ACHN (cell line): ENCODE measurements around the gene CA6.
"Not testable (repeated sequence)": the region's sequence is repeated elsewhere in the genome, so short reads cannot be mapped to it uniquely, and the experiment has no call there.

ENCODE experiments used
- DNase-seq: peaks from one replicate; pipeline ENCODE4 v3.0.0-alpha.2; 2015
- in situ Hi-C: cut with HindIII; loops from 2 replicates; pipeline ENCODE4 v1.10.0; 2017; ENCODE audit warnings: low sequenced_read_pairs, low pct_ligation_motif_present, low pct_unique_long_range_greater_than_20kb

The CA6 gene

DNA sequence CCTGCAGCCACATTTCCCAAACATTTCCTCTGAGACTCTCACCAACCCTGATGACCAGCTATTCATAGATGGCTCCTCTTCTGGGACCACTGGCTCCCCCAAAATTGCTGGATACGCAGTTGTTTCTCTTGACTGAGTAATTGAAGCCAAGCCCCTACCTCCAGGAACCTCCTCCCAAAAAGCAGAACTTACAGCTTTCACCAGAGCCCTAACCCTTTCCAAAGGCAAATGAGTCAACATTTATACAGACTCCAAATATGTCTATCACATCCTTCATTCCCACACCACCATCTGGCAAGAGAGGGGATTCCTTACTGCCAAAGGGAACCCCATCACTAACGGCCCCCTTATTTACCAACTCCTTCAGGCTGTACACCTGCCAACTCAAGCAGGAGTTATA lies 20.3 kb upstream of the CA6 start:
- DNase-seq = no peak
- in situ Hi-C loops = no loop called here

- in situ Hi-C loops = no loop called here
- DNase-seq = no peak
Observed at GRCh38 chr1:8925960-8926359, 19.7 kb upstream of the CA6 start.

- DNase-seq = no peak
- in situ Hi-C loops = no loop called here
Observed at GRCh38 chr1:8926707-8927694, 18.7 kb upstream of the CA6 start.

- in situ Hi-C loops = no loop called here
- DNase-seq = no peak
Observed at GRCh38 chr1:8930116-8930515, 15.6 kb upstream of the CA6 start.

- in situ Hi-C loops, DNase-seq: not testable (repeated sequence)
Observed at GRCh38 chr1:8937051-8937450, 8.6 kb upstream of the CA6 start.

GRCh38 chr1:8937701-8938100 lies 8.0 kb upstream of the CA6 start:
- in situ Hi-C loops = no loop called here
- DNase-seq = no peak

DNA sequence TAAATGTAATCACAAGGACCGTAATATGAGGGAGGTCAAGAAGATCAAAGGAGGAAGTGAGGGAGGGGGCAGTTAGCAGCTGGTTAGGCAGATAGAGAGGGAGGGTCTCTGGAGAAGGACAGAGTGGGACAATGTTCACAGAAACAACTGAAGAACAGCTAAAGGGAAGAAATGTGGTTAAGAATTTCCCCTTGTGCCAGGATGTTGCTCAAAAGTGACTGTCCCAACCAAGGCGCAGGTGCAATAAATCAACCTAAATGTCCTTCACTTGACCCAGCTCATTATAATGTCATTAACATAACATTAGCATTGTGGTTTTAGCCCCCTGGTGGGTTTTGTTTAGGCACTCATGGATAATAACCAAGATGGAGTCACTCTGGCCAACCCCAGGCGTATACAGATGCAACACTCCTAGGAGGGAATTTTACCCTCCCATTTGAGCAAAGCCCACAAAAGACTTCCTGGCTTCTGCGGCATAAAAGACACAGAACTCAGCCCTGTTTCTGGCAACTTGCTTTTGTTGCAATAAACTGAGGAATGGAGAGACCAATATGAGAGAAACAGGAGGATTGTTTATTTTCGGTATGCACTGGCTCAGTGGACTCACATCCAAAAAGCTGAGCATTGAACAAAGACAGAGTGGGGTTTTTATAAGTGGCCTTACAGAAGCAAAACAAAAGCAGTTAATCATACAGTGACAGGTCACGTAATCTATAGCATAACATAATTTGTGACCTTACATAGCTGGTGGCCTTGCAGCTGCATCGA lies 7.3 kb upstream of the CA6 start:
- in situ Hi-C loops = no loop called here
- no peak for DNase-seq

GRCh38 chr1:8939000-8939265 lies 6.7 kb upstream of the CA6 start:
- in situ Hi-C loops = no loop called here

DNA sequence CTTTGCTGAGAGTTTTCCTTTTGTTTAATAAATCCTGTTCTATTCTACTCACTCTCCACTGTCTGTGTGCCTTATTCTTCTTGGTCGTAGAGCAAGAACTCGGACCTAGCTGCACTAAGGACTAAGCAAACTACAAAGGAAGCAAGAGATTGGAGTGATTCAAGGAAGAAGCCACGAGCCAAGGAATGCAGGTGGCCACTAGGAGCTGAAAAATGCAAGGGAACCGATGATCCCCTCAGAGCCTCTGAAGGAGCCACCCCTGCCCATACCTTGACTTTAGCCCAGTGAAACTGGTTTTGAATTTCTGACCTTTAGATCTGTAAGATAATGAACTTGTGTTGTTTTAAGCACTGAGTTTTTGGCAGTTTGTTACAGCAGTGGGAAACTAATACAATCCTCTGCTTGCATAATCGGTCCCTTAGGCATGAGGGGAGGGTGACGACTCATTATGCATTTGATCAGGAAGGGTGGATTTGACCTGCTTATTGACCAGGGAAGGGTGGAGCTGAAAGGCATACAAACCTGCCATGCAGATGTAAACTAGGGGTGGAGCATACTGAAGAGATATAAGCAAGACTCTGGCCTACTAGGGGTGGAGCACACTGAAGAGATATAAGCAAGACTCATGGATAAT lies 6.2 kb upstream of the CA6 start:
- in situ Hi-C loops = no loop called here
- DNase-seq = no peak

More at GRCh38 chr1:8939000-8939265, 6.7 kb upstream of the CA6 start:
- DNase-seq = no peak

- peak; percentile 25 for DNase-seq
- in situ Hi-C loops = no loop called here
Observed at GRCh38 chr1:8941906-8942305, 3.8 kb upstream of the CA6 start.

- DNase-seq = no peak
- in situ Hi-C loops = no loop called here
Observed at GRCh38 chr1:8943498-8944405, 1.9 kb upstream of the CA6 start.

GRCh38 chr1:8947127-8947691 lies 1.5 kb downstream of the CA6 start:
- no peak for DNase-seq
- in situ Hi-C loops = no loop called here

- in situ Hi-C loops = no loop called here
- no peak for DNase-seq
Observed at GRCh38 chr1:8950309-8950708, 4.6 kb downstream of the CA6 start.

- in situ Hi-C loops = no loop called here
- DNase-seq = no peak
Observed at GRCh38 chr1:8951231-8951630, 5.6 kb downstream of the CA6 start.

- DNase-seq = no peak
- in situ Hi-C loops = no loop called here
Observed at GRCh38 chr1:8955406-8955805, 9.7 kb downstream of the CA6 start.

GRCh38 chr1:8956461-8957349 lies 11.0 kb downstream of the CA6 start:
- DNase-seq = no peak
- in situ Hi-C loops = no loop called here

- DNase-seq = peak; percentile 55
- in situ Hi-C loops = no loop called here
Observed at GRCh38 chr1:8962812-8963530, 17.3 kb downstream of the CA6 start.
